Endodermal cell (in vitro differentiated cells): ENCODE measurements around the gene GSTM5. TPM values are rescaled to one million over a fixed set of nuclear protein-coding genes. Genes with fewer than 3 reads are reported as not detected.

ENCODE experiments used
- DNase-seq: peaks from one replicate; pipeline ENCODE4 v3.0.0-alpha.2; 2017
- H3K27ac ChIP-seq: 2 replicates; pipeline ENCODE4 v1.5.1; 2013; ENCODE audit warnings: mild to moderate bottlenecking, low read depth, low read length, moderate library complexity
- H3K27me3 ChIP-seq: 2 replicates; pipeline ENCODE4 v1.6.1; 2013; ENCODE audit warnings: mild to moderate bottlenecking, low read length, moderate library complexity; ENCODE audit not compliant: insufficient read depth, control insufficient read depth, poor library complexity, severe bottlenecking
- H3K36me3 ChIP-seq: 2 replicates; pipeline ENCODE4 v1.7.0; 2013; ENCODE audit warnings: mild to moderate bottlenecking, low read length, moderate library complexity; ENCODE audit not compliant: control insufficient read depth, insufficient read depth
- H3K4me1 ChIP-seq: one replicate; pipeline ENCODE4 v1.7.0; 2013; ENCODE audit warnings: low read length; ENCODE audit not compliant: control insufficient read depth, insufficient read depth
- H3K4me3 ChIP-seq: 2 replicates; pipeline ENCODE4 v1.5.1; 2013; ENCODE audit warnings: mild to moderate bottlenecking, low read length, moderate library complexity
- H3K9ac ChIP-seq: 2 replicates; pipeline ENCODE4 v1.6.1; 2013; ENCODE audit warnings: mild to moderate bottlenecking, low read length, moderate library complexity; ENCODE audit not compliant: poor library complexity, severe bottlenecking; ENCODE audit errors: extremely low read depth
- H3K9me3 ChIP-seq: 2 replicates; pipeline ENCODE4 v1.6.1; 2013; ENCODE audit warnings: mild to moderate bottlenecking, low read length, moderate library complexity; ENCODE audit not compliant: control insufficient read depth
- H3K27ac Mint-ChIP-seq: 2 replicates; pipeline ENCODE4 v1.8.0; 2020; ENCODE audit warnings: mixed read lengths
- H3K27me3 Mint-ChIP-seq: 2 replicates; pipeline ENCODE4 v1.8.0; 2021; ENCODE audit warnings: mild to moderate bottlenecking, mixed read lengths; ENCODE audit not compliant: insufficient read depth
- H3K36me3 Mint-ChIP-seq: 2 replicates; pipeline ENCODE4 v1.8.0; 2020; ENCODE audit warnings: low read depth, mixed read lengths
- H3K4me1 Mint-ChIP-seq: 2 replicates; pipeline ENCODE4 v1.8.0; 2020; ENCODE audit warnings: mixed read lengths
- H3K4me3 Mint-ChIP-seq: 2 replicates; pipeline ENCODE4 v1.8.0; 2020; ENCODE audit warnings: mild to moderate bottlenecking, moderate library complexity, mixed read lengths
- H3K9me3 Mint-ChIP-seq: 2 replicates; pipeline ENCODE4 v1.8.0; 2020; ENCODE audit warnings: mild to moderate bottlenecking, mixed read lengths
- CTCF ChIP-seq: fragments of 200-600 bp; sonication (generic); conservative IDR thresholded peaks from 2 replicates; pipeline ENCODE4 v1.5.0; 2021; ENCODE audit warnings: antibody characterized with exemption, mild to moderate bottlenecking
- WGBS, 2 experiments: methylation state at CpG; one replicate each; pipeline versions ENCODE4 v1.1.5 to v1.1.7; 2013; ENCODE audit warnings: missing lambda C conversion rate in 2 of 2, mixed read lengths in 1 of 2; ENCODE audit not compliant: insufficient coverage in 1 of 2, insufficient read length in 1 of 2; 5-methylcytosine and 5-hydroxymethylcytosine counted together
- total RNA-seq, 2 donors: library from RNA; stranded (reverse); fragmentation: NEBNext Ultra II Directional in 1 of 2; extraction: Animal tissue kit (Norgen Biotek cat#: 25700) in 1 of 2; gene quantifications; 2 replicates in 1 of 2; 3 replicates in 1 of 2; pipeline ENCODE4 v1.2.1, GENCODE V29; 2021

The GSTM5 gene
- total RNA-seq, 2 donors from 2014 or later: 0.13 to 0.70 TPM

- H3K4me3 Mint-ChIP-seq: no peak overlapping the region
- peaks cover 8% of the 10 kb centered on the region for H3K9me3 ChIP-seq
- DNase-seq: no peak
- H3K4me3 ChIP-seq: no peak overlapping the region
- H3K27ac ChIP-seq: no peak overlapping the region
- no peaks in the 10 kb centered on the region for H3K36me3 ChIP-seq
- peaks cover 1% of the 10 kb centered on the region for H3K9me3 Mint-ChIP-seq
- WGBS, 2 experiments: 92 to 94% methylated on average over 3 to 5 of the region's 5 CpGs
- H3K9ac ChIP-seq: no peak overlapping the region
- no peaks in the 10 kb centered on the region for H3K36me3 Mint-ChIP-seq
- no peak overlapping the region for H3K27ac Mint-ChIP-seq
- H3K4me1 ChIP-seq: no peaks in the 10 kb centered on the region
- H3K27me3 Mint-ChIP-seq: peaks cover 4% of the 10 kb centered on the region
- H3K4me1 Mint-ChIP-seq: peaks cover 3% of the 10 kb centered on the region
- TF ChIP-seq CTCF: no peak
- no peaks in the 10 kb centered on the region for H3K27me3 ChIP-seq
Observed at GRCh38 chr1:109719337-109719837, 7.3 kb downstream of the GSTM5 start.

GRCh38 chr1:109721042-109721441 is 9.0 kb downstream of the GSTM5 start:
- H3K27ac Mint-ChIP-seq: no peak overlapping the region
- Histone ChIP-seq H3K27ac (no peak overlapping the region), H3K27me3 (no peaks in the 10 kb centered on the region), H3K36me3 (no peaks in the 10 kb centered on the region), H3K9me3 (peaks cover 8% of the 10 kb centered on the region), H3K4me1 (no peaks in the 10 kb centered on the region), H3K4me3 (no peak overlapping the region), H3K9ac (no peak overlapping the region)
- H3K9me3 Mint-ChIP-seq: peaks cover 7% of the 10 kb centered on the region
- peaks cover 4% of the 10 kb centered on the region for H3K27me3 Mint-ChIP-seq
- H3K36me3 Mint-ChIP-seq: no peaks in the 10 kb centered on the region
- no peak for TF ChIP-seq CTCF
- H3K4me3 Mint-ChIP-seq: no peak overlapping the region
- 85 to 93% methylated on average over 3 to 4 of the region's 5 CpGs for WGBS, 2 experiments
- peaks cover 3% of the 10 kb centered on the region for H3K4me1 Mint-ChIP-seq
- no peak for DNase-seq

GRCh38 chr1:109721971-109722370 is 9.9 kb downstream of the GSTM5 start:
- peaks cover 16% of the 10 kb centered on the region for H3K9me3 Mint-ChIP-seq
- no peaks in the 10 kb centered on the region for H3K27me3 ChIP-seq
- H3K27ac ChIP-seq: no peak overlapping the region
- no peak for DNase-seq
- H3K36me3 ChIP-seq: no peaks in the 10 kb centered on the region
- TF ChIP-seq CTCF: no peak
- no peak overlapping the region for H3K4me3 ChIP-seq
- H3K4me1 Mint-ChIP-seq: peaks cover 3% of the 10 kb centered on the region
- H3K27ac Mint-ChIP-seq: no peak overlapping the region
- peaks cover 12% of the 10 kb centered on the region for H3K9me3 ChIP-seq
- no peak overlapping the region for H3K9ac ChIP-seq
- H3K27me3 Mint-ChIP-seq: peaks cover 4% of the 10 kb centered on the region
- H3K4me3 Mint-ChIP-seq: no peak overlapping the region
- WGBS, 2 experiments: 91% methylated on average over 1 of the region's 1 CpG; no CpG with 5 or more reads in 1 of the 2 experiments
- peaks cover 3% of the 10 kb centered on the region for H3K36me3 Mint-ChIP-seq
- H3K4me1 ChIP-seq: no peaks in the 10 kb centered on the region
